ENCODE results near the gene FRMD8. TPM values are rescaled to one million over a fixed set of nuclear protein-coding genes. Genes with fewer than 3 reads are reported as not detected.
A peak's percentile ranks its signal among the peaks of the same experiment; 100 is the strongest.

The FRMD8 gene
- total RNA-seq, 1 donor from 2014 or later: 23.5 TPM

DNA sequence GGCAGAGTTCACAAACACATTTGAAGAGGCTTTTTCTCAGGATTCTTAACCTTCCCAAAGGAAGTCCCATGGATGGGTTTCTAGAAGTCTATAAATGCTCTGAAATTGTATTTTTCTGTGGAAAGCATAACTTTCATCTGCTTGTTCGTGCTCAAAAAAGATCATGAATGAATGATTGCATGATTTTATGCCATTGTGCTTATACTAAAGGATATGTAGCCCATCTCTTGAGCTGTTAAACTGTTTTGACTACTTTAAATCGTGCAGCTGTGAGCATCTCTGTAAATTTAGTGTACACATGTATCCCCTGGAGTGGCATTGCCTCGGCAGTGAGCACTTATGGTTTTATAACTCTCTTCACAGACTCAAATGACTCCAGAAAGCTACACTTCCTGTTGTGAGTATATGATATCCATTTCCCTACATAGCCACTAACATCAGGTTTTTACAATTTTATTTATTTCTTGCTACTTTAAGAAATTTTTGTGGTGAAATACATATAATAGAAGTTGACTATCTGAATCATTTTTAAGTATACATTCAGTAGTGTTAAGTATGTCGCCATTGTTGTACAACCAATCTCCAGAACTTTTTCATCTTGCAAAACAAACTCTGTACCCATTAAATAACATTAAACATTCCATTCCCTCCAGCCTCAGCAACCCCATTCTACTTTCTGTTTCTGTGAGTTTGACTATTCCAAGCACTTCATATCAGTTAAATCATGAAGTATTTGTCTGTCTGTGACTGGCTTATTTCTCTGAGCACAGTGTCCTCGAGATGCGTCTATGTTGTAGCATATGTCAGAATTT is 44.2 kb downstream of the FRMD8 start:
- Mint-ChIP-seq H3K27me3 (ENCODE audit: low read depth) (no peaks in the 10 kb centered on the region), H3K9me3 (no peaks in the 10 kb centered on the region), H3K4me1 (peaks cover 54% of the 10 kb centered on the region), H3K4me3 (peak overlapping the region; percentile 7), H3K36me3 (peaks cover 24% of the 10 kb centered on the region), H3K27ac (peak overlapping the region; percentile 89)
- DNase-seq (ENCODE audit: low spot score in 2 of 2, unreplicated experiment in 2 of 2): no peak
- TF ChIP-seq, protein P1, sequence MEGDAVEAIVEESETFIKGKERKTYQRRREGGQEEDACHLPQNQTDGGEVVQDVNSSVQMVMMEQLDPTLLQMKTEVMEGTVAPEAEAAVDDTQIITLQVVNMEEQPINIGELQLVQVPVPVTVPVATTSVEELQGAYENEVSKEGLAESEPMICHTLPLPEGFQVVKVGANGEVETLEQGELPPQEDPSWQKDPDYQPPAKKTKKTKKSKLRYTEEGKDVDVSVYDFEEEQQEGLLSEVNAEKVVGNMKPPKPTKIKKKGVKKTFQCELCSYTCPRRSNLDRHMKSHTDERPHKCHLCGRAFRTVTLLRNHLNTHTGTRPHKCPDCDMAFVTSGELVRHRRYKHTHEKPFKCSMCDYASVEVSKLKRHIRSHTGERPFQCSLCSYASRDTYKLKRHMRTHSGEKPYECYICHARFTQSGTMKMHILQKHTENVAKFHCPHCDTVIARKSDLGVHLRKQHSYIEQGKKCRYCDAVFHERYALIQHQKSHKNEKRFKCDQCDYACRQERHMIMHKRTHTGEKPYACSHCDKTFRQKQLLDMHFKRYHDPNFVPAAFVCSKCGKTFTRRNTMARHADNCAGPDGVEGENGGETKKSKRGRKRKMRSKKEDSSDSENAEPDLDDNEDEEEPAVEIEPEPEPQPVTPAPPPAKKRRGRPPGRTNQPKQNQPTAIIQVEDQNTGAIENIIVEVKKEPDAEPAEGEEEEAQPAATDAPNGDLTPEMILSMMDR (IDR thresholded peaks at IDR 0.05; ENCODE audit: unreplicated experiment): no peak

DNA sequence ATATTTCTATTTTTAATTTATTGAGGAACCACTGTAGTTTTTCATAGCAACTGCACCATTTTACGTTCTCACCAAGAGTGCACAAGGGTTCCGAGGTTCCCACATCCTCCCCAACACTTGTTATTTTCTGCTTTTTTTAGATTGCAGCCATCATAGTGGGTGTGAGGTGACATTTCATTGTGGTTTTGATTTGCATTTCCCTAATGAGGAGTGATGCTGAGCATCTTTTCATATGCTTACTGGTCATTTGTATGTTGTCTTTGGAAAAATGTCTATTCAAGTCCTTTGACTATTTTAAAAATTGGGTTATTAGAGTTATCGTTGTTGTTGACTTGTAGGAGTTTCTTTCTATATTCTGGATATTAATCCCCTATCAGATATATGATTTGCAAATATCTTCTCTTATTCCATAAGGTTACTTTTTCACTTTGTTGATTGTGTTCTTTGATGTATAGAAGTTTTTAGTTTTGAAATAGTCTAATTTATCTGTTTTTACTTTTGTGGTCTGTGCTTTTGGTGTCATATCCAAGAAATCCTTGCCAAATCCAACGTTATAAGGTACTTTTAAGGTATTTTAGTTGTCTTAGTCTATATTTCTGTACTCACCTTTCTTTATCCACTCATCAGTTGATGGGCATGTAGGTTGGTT is 45.1 kb downstream of the FRMD8 start:
- peaks cover 44% of the 10 kb centered on the region for H3K4me1 Mint-ChIP-seq
- no peak for DNase-seq (ENCODE audit: low spot score in 2 of 2, unreplicated experiment in 2 of 2)
- no peak overlapping the region for H3K4me3 Mint-ChIP-seq

DNA sequence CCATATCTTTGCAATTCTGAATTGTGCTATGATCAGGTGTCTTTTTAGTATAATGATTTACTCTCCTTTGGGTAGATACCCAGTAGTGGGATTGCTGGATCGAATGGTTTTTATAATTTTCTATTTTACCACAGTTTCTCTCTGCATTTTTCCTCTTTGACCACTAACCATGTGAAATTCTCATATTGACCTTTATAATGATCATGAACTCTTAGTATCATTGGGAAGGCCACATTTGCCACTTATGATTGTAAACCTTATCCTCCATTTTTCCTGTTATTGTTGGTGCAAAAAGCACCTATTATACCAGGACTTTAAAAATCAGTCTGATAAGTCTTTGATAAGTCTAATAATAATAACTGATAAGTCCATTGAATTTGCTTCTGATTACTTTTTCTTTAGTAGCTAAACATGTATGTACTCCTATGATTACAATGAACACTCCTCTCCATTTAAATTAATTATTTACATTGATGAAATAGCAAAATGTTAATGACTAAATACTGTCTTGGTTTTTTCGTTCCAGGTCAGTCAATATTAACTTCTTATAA is 45.7 kb downstream of the FRMD8 start:
- no peaks in the 10 kb centered on the region for H3K9me3 Mint-ChIP-seq
- H3K27ac Mint-ChIP-seq: peak overlapping the region; percentile 56
- H3K4me3 Mint-ChIP-seq: no peak overlapping the region
- no peak for DNase-seq (ENCODE audit: low spot score in 2 of 2, unreplicated experiment in 2 of 2)
- H3K27me3 Mint-ChIP-seq (ENCODE audit: low read depth): no peaks in the 10 kb centered on the region
- H3K4me1 Mint-ChIP-seq: peaks cover 38% of the 10 kb centered on the region
- TF ChIP-seq, protein P1 (IDR thresholded peaks at IDR 0.05; ENCODE audit: unreplicated experiment): no peak
- peaks cover 34% of the 10 kb centered on the region for H3K36me3 Mint-ChIP-seq

More for the DNA sequence above, 45.1 kb downstream of the FRMD8 start:
- no peaks in the 10 kb centered on the region for H3K27me3 Mint-ChIP-seq (ENCODE audit: low read depth)
- H3K36me3 Mint-ChIP-seq: peaks cover 30% of the 10 kb centered on the region
- H3K27ac Mint-ChIP-seq: peak overlapping the region; percentile 36
- no peaks in the 10 kb centered on the region for H3K9me3 Mint-ChIP-seq
- TF ChIP-seq, protein P1 (IDR thresholded peaks at IDR 0.05; ENCODE audit: unreplicated experiment): no peak

DNA sequence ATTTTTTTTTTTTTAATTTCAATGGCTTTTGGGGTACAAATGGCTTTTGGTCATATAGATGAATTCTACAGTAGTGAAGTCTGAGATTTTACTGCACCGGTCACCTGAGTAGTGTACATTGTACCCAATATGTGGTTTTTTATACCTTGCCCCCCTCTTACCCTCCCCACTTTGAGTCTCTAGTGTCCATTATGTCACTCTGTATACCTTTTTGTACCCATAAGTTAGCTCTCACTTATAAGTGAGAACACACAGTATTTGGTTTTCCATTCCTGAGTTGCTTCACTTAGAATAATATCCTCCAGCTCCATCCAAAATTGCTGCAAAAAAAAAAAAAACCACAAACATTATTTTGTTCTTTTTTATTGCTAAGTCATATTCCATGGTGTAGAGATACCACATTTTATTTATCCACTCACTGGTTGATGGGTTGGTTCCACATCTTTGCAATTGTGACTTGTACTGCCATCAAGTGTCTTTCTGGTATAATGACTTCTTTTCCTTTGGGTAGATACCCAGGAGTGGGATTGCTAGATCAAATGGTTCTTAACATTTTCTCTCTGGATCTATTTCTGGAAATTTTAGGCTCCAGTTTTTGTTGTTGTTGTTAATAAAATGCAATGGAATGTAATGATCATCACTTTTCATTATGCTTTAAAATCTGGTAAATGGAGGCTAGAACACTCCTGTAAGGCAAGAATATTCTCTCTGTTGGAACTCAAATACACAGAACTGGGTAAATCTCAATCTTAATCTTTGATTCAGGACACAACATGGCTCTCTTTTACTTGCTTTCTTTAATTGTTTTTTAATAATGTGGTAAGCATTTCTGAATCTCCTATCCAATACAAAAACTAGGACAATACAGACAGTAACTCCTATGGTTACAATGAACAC is 46.5 kb downstream of the FRMD8 start:
- Mint-ChIP-seq H3K27ac (peak overlapping the region; percentile 43), H3K9me3 (no peaks in the 10 kb centered on the region), H3K27me3 (ENCODE audit: low read depth) (no peaks in the 10 kb centered on the region), H3K4me1 (peaks cover 31% of the 10 kb centered on the region), H3K36me3 (peaks cover 39% of the 10 kb centered on the region), H3K4me3 (no peak overlapping the region)
- no peak for DNase-seq (ENCODE audit: low spot score in 2 of 2, unreplicated experiment in 2 of 2)
- TF ChIP-seq, protein P1 (IDR thresholded peaks at IDR 0.05; ENCODE audit: unreplicated experiment): no peak

DNA sequence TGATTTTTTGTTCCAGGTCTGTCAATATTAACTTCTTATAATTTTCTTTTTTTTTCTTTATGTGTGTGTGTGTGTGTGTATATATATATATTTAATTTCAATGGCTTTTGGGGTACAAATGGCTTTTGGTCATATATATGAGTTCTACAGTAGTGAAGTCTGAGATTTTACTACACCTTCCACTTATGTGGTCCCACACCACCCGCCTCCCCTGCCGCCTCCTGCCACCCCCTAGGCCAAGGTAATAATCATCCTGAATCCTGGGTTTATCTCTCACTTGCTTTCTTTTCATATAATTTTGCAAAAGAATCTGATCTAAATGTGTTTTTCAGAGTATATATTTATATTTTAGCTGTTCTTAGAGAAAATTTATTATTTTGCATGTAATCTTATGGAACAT is 47.2 kb downstream of the FRMD8 start:
- Mint-ChIP-seq H3K4me1 (peaks cover 26% of the 10 kb centered on the region), H3K9me3 (no peaks in the 10 kb centered on the region), H3K27ac (no peak overlapping the region), H3K27me3 (ENCODE audit: low read depth) (no peaks in the 10 kb centered on the region), H3K4me3 (no peak overlapping the region), H3K36me3 (peaks cover 44% of the 10 kb centered on the region)
- TF ChIP-seq, protein P1 (IDR thresholded peaks at IDR 0.05; ENCODE audit: unreplicated experiment): no peak
- DNase-seq (ENCODE audit: low spot score in 2 of 2, unreplicated experiment in 2 of 2): no peak
